ENCODE measurements around the gene KCNK1.

GRCh38 chr1:233647636-233648035 lies 33.7 kb downstream of the KCNK1 start:
- TF ChIP-seq CTCF (IDR thresholded peaks at IDR 0.05) = no peak
- no peak for TF ChIP-seq POLR2A (IDR thresholded peaks at IDR 0.05)
